IPS-NIHi11 (cell line): ENCODE measurements around the gene VAT1L.
A peak's percentile ranks its signal among the peaks of the same experiment; 100 is the strongest.

ENCODE experiments used
- DNase-seq: peaks from one replicate; pipeline ENCODE4 v3.0.0; 2012; ENCODE audit warnings: mixed read lengths, low spot score

VAT1L gene

DNA sequence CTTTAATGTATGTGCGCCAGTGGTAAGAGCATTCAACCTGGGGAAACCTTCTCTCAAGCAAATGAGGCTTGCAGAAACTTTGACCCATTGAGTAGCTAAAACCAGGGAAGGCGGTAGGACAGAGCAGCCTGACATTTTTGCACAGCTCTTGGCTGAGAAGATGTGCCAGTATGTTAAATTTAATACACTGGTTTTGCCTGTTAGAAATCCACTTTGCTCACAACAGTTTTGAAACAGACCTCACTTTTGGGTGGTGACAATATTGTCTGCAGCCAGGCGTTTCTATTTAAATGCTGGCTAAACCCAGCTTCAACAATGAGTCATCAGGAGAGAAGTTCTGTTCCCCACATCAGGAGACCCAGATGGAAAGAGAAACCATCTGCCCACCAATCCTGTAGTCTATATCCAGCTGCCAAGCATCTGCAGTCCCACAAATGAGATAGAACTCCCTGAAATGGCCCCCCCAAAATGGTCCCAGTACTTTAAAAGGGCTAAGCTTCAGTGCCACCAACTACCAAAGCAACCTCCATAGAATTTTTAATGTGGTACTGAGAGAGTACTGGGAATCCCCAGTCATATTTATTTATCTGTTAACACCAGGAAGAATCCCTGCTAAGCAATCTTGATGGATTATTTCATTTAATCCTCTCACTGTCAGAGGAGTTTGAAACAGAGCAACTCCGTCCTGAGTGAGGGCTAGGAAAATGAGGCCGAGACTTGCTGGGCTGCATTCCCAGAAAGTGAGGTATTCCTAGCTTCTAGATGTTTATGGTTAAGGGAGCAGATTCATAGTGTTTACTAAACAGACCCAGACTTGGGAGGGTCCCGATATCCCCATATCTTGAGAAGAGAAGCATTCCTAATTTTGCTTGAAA lies 205.0 kb downstream of the VAT1L start:
- no peak for DNase-seq

- DNase-seq = no peak
These were observed 207.6 kb downstream of the VAT1L start for GRCh38 chr16:77995843-77996455.

- DNase-seq = no peak
These were observed 210.1 kb downstream of the VAT1L start for GRCh38 chr16:77998350-77999023.

- no peak for DNase-seq
These were observed 213.2 kb downstream of the VAT1L start for GRCh38 chr16:78001451-78002025.

DNA sequence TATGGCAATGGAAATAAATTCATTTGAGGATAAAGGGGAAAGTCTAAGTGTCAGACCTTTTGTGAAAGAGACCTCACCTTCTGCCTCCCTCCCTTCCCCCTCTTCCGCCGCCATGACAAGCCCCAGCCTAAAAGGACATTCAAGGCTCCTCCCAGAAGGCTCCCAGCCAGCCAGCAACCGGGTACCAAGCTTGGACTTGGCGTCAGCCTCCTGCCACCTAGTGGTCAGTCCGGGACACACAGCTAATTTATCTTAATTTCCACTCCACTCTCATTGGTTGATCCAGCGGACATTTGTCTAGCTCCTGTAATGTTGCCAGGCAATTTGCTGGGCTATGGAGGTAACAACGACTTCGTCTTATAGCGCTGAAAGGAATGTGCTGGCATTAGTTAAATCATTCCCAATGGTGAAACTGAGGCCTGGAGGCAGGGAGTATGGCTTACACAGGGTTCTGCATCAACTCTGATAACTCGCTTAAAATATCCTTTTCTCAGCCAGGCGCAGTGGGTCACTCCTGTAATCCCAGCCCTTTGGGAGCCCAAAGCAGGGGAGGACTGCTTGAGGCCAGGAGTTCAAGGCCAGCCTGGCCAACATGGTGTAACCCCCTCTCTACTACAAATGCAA lies 214.7 kb downstream of the VAT1L start:
- peak; percentile 87 for DNase-seq

- DNase-seq = no peak
These were observed 216.2 kb downstream of the VAT1L start for GRCh38 chr16:78004517-78004916.

GRCh38 chr16:78005881-78006280 lies 217.5 kb downstream of the VAT1L start:
- peak; percentile 37 for DNase-seq

DNA sequence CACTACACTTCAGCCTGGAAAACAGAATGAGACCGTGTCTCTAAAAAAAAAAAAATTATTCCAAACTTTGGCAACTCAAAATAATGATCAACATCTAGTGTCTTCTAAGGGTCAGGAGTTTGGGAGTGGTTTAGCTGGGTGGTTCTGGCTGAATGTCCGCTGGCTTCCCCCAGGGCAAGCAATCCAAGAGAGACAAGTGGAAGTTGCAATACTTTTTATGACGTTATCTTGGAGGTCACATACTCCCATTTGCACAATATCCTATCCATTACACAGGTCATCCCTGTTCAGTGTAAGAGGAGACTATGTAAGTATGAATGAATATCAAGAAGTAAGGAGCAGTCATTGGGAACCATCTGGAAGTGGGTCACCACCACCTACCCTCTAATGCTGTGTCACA lies 218.8 kb downstream of the VAT1L start:
- no peak for DNase-seq

GRCh38 chr16:78022347-78023060 lies 234.1 kb downstream of the VAT1L start, which contains the start of gene CLEC3A:
Gene CLEC3A (plus strand): TSS chr16:78022548. CDS start chr16:78022627, 79 bp downstream.
- peak; percentile 25 for DNase-seq

DNA sequence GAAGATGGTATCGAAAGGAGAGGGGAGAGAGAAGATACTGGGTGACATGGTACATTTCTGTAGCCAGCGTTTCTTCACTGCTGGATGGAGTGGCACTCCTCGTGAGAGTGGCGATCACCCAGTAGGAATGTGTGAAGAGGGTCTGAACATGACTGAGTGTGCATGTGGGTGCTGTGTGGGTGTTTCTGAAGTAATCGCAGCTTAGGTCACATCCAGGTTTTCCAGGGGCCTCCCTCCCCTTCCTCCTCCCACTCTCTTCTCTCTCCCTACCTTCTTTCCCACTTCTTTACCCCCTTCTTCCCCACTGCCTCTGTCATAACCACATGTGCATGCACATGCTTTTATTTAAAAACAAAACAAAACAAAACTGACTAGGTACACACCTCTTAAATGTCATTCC lies 235.8 kb downstream of the VAT1L start:
- DNase-seq = no peak

- no peak for DNase-seq
These were observed 237.3 kb downstream of the VAT1L start for GRCh38 chr16:78025631-78026030.

GRCh38 chr16:78028018-78028417 lies 239.7 kb downstream of the VAT1L start:
- no peak for DNase-seq
